ENCODE data around the gene C14orf132.

DNA sequence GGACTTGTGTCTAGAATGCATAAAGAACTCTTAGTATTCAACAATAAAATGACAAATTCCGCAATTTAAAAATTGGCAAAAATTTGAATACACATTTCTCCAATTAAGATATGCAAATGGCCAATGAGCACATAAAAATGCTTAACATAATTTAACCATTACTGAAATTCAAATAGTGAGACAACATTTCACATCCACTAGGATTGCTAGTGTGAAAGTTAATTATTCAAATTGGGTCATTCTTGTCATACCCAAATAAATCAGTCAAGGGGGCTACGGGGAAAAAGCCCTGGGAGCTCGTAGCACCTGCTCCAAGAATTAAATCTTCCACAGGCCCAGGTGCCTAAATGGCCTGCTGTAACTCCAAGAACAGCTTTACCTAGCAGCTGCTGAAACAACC is 25.0 kb upstream of the C14orf132 start:
- TF ChIP-seq CTCF (IDR thresholded peaks at IDR 0.05) (no peak), POLR2A (IDR thresholded peaks at IDR 0.05) (no peak), POLR2AphosphoS5 (IDR thresholded peaks at IDR 0.05) (no peak)
